Mesenchymal stem cell (in vitro differentiated cells and primary cell): ENCODE results near the gene SLC12A4.
A peak's percentile ranks its signal among the peaks of the same experiment; 100 is the strongest.

Experiments used
- DNase-seq: peaks from one replicate; pipeline ENCODE4 v3.0.0-alpha.2; 2013
- H2AFZ ChIP-seq: one replicate; pipeline ENCODE4 v1.6.1; 2013; ENCODE audit warnings: low read depth, mild to moderate bottlenecking, control low read depth, inconsistent platforms, low read length, moderate library complexity
- H2AK5ac ChIP-seq: 2 replicates; pipeline ENCODE4 v1.6.1; 2013; ENCODE audit warnings: low read length, moderate library complexity, mild to moderate bottlenecking, inconsistent platforms; ENCODE audit not compliant: severe bottlenecking
- H2BK120ac ChIP-seq: one replicate; pipeline ENCODE4 v1.6.1; 2013; ENCODE audit warnings: low read depth, mild to moderate bottlenecking, inconsistent platforms, low read length, moderate library complexity
- H2BK12ac ChIP-seq, 2 experiments: one replicate each; pipeline ENCODE4 v1.6.1; 2013; ENCODE audit warnings: inconsistent platforms in 2 of 2, low read length in 2 of 2, mild to moderate bottlenecking in 2 of 2, moderate library complexity in 2 of 2, control low read depth in 1 of 2
- H2BK15ac ChIP-seq: one replicate; pipeline ENCODE4 v1.6.1; 2013; ENCODE audit warnings: mild to moderate bottlenecking, low read depth, inconsistent platforms; ENCODE audit not compliant: poor library complexity, severe bottlenecking
- H2BK5ac ChIP-seq: 2 replicates; pipeline ENCODE4 v1.6.1; 2013; ENCODE audit warnings: low read depth, mild to moderate bottlenecking, low read length, control low read depth, inconsistent platforms; ENCODE audit not compliant: poor library complexity, severe bottlenecking
- H3K14ac ChIP-seq, 2 experiments: one replicate each; pipeline ENCODE4 v1.6.1; 2013; ENCODE audit warnings: inconsistent platforms in 2 of 2, low read length in 2 of 2, control low read depth in 1 of 2, mild to moderate bottlenecking in 1 of 2, moderate library complexity in 1 of 2
- H3K18ac ChIP-seq, 2 experiments: one replicate each; pipeline ENCODE4 v1.6.1; 2013; ENCODE audit warnings: inconsistent platforms in 2 of 2, low read length in 2 of 2, control low read depth in 1 of 2, low read depth in 1 of 2, mild to moderate bottlenecking in 1 of 2
- H3K23ac ChIP-seq, 2 experiments: one replicate each; pipeline ENCODE4 v1.6.1; 2013; ENCODE audit warnings: inconsistent platforms in 2 of 2, low read length in 2 of 2, mild to moderate bottlenecking in 2 of 2, moderate library complexity in 2 of 2, control low read depth in 1 of 2
- H3K27ac ChIP-seq: 2 replicates; pipeline ENCODE4 v1.5.1; 2013; ENCODE audit warnings: mild to moderate bottlenecking, moderate library complexity, low read length, control low read depth, inconsistent platforms; ENCODE audit not compliant: poor library complexity, severe bottlenecking
- H3K27me3 ChIP-seq, 2 experiments: 2 replicates each; pipeline versions ENCODE4 v1.6.1 to v1.7.0; 2013; ENCODE audit warnings: low read length in 2 of 2, mild to moderate bottlenecking in 2 of 2, moderate library complexity in 2 of 2, control low read depth in 1 of 2, inconsistent platforms in 1 of 2; ENCODE audit not compliant: control insufficient read depth in 1 of 2, insufficient read depth in 1 of 2
- H3K36me3 ChIP-seq, 2 experiments: 2 replicates each; pipeline versions ENCODE4 v1.6.1 to v1.7.0; 2013; ENCODE audit warnings: low read length in 2 of 2, control low read depth in 1 of 2, inconsistent platforms in 1 of 2, low read depth in 1 of 2, mild to moderate bottlenecking in 1 of 2; ENCODE audit not compliant: insufficient read depth in 2 of 2, control insufficient read depth in 1 of 2
- H3K4ac ChIP-seq, 2 experiments: one replicate each; pipeline ENCODE4 v1.6.1; 2013; ENCODE audit warnings: inconsistent platforms in 2 of 2, low read length in 2 of 2, mild to moderate bottlenecking in 2 of 2, moderate library complexity in 2 of 2, control low read depth in 1 of 2, low read depth in 1 of 2
- H3K4me1 ChIP-seq: 2 replicates; pipeline ENCODE4 v1.6.1; 2013; ENCODE audit warnings: low read depth, low read length, control low read depth; ENCODE audit not compliant: control insufficient read depth, insufficient read depth
- H3K4me2 ChIP-seq: 2 replicates; pipeline ENCODE4 v1.6.1; 2013; ENCODE audit warnings: low read length, mild to moderate bottlenecking, inconsistent platforms; ENCODE audit not compliant: poor library complexity, severe bottlenecking
- H3K4me3 ChIP-seq, 2 experiments: 2 replicates each; pipeline versions ENCODE4 v1.5.1 to v1.7.0; 2013; ENCODE audit warnings: low read length in 2 of 2, mild to moderate bottlenecking in 2 of 2, control low read depth in 1 of 2, low read depth in 1 of 2; ENCODE audit not compliant: insufficient read depth in 1 of 2
- H3K79me1 ChIP-seq: replicated peaks from 2 replicates; pipeline ENCODE4 v1.6.1; 2013; ENCODE audit warnings: mild to moderate bottlenecking, control low read depth, low read length, inconsistent platforms; ENCODE audit not compliant: poor library complexity, severe bottlenecking
- H3K9ac ChIP-seq: 2 replicates; pipeline ENCODE4 v1.7.0; 2013; ENCODE audit warnings: mild to moderate bottlenecking, low read length, moderate library complexity
- H3K9me3 ChIP-seq: 2 replicates; pipeline ENCODE4 v1.7.0; 2013; ENCODE audit warnings: mild to moderate bottlenecking, low read length; ENCODE audit not compliant: control insufficient read depth
- H4K8ac ChIP-seq: one replicate; pipeline ENCODE4 v1.6.1; 2013; ENCODE audit warnings: inconsistent platforms, mild to moderate bottlenecking, low read length, moderate library complexity
- H4K91ac ChIP-seq: one replicate; pipeline ENCODE4 v1.6.1; 2013; ENCODE audit warnings: mild to moderate bottlenecking, low read length, inconsistent platforms
- WGBS: methylation state at CpG from one replicate; pipeline ENCODE4 v1.1.7; 2013; ENCODE audit warnings: mixed read lengths; 5-methylcytosine and 5-hydroxymethylcytosine counted together

The SLC12A4 gene

DNA sequence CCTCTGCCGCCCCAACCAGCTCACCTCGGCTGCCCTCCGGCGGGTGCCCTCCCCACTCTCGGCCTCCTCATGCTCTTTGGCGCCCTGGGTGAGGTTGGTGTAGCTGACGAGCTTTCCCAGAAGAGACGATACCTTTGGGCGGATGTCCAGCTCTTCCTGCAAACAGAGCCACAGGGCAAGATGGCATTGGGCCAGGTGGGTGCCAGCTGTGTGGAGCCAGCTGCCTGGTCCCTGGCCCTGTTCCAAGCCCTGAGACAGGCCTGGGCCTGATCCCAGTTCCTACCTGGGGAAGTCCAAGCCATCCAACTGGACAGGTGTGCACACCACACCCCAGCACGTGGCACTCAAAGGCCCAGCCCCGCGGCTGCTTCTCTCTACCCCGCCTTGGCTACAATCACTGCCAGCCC, 6.9 kb downstream of the SLC12A4 start:
- no peak overlapping the region for H4K8ac ChIP-seq
- no peak overlapping the region for H2BK120ac ChIP-seq
- H3K27ac ChIP-seq, result no peak overlapping the region
- H3K18ac ChIP-seq, result no peak overlapping the region
- H3K79me1 ChIP-seq, result peaks cover 62% of the 10 kb centered on the region
- no peak overlapping the region for H2AK5ac ChIP-seq
- H2AFZ ChIP-seq, result no peak overlapping the region
- DNase-seq, result no peak
- no peak overlapping the region for H2BK5ac ChIP-seq
- no peak overlapping the region for H2BK15ac ChIP-seq
- no peaks in the 10 kb centered on the region for H3K9me3 ChIP-seq
- no peak overlapping the region for H2BK12ac ChIP-seq
- H3K4me3 ChIP-seq, result no peak overlapping the region
- no peaks in the 10 kb centered on the region for H3K27me3 ChIP-seq
- H3K14ac ChIP-seq, result no peak overlapping the region
- no peak overlapping the region for H3K9ac ChIP-seq
- no peak overlapping the region for H3K4me2 ChIP-seq
- WGBS, result 97% methylated on average over 13 of the region's 13 CpGs
- peaks cover 79 to 82% of the 10 kb centered on the region in 2 experiments for H3K36me3 ChIP-seq
- no peak overlapping the region for H3K23ac ChIP-seq
- H3K4me1 ChIP-seq, result peaks cover 44% of the 10 kb centered on the region
- H4K91ac ChIP-seq, result no peak overlapping the region
- H3K4ac ChIP-seq, result no peak overlapping the region

DNA sequence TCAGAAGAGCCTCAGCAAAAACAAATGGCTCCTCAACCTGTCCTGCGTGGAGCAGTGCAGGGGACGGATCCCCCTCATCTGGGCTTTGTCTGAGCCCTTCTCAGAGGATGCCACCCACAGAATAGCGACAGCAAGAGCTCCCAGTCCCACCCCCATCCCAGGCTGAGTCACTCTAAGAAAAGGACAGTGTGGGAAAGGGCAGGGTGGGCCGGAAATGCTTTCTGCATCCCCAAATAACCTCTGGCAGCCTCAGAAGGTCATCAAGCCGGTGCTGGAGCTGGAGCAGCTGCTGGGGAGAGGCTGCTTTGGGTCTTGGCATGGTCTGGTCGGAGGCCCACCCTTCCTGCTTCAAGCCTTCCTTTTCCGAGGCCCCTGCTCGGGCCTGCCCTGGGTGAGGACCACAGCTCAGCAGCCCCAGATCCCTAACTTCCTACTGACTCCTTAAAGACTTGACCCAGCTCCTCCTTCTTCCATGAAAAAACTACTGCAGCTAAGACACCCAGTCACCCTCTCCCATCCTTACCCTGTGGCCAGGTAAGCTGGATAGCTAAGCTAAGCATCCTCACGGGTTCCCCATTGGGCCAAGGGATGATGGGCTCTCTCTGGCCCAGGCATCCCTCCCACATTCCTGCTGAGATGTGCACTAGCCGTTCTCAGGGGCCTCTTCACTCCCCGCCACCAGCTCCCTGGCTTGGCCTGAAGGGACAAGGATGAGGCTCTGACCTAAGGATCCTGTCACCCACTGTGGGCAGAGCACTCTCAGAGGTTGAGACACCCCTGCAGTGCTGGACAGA, 8.7 kb downstream of the SLC12A4 start:
- no peak overlapping the region for H2AFZ ChIP-seq
- peak overlapping the region; percentile 40 for H3K9ac ChIP-seq
- no peak overlapping the region for H2BK5ac ChIP-seq
- 54% methylated on average over 10 of the region's 11 CpGs for WGBS
- H3K79me1 ChIP-seq, result peaks cover 64% of the 10 kb centered on the region
- no peak overlapping the region for H2AK5ac ChIP-seq
- H3K36me3 ChIP-seq, result peaks cover 80 to 85% of the 10 kb centered on the region in 2 experiments
- H3K27me3 ChIP-seq, result no peaks in the 10 kb centered on the region
- peak; percentile 75 for DNase-seq
- no peak overlapping the region for H3K4ac ChIP-seq
- no peaks in the 10 kb centered on the region for H3K9me3 ChIP-seq
- peak overlapping the region; percentile 76 for H4K91ac ChIP-seq
- H2BK15ac ChIP-seq, result peak overlapping the region; percentile 23
- H2BK120ac ChIP-seq, result no peak overlapping the region
- peak overlapping the region in 1 of 2 experiments; percentile 5 for H3K14ac ChIP-seq
- H3K4me1 ChIP-seq, result peaks cover 31% of the 10 kb centered on the region
- no peak overlapping the region for H3K4me2 ChIP-seq
- H3K27ac ChIP-seq, result no peak overlapping the region
- peak overlapping the region in 1 of 2 experiments; percentile 0 for H2BK12ac ChIP-seq
- H3K18ac ChIP-seq, result peak overlapping the region; percentile 43 to 52
- peak overlapping the region; percentile 66 for H4K8ac ChIP-seq
- peak overlapping the region in 1 of 2 experiments; percentile 15 for H3K4me3 ChIP-seq
- peak overlapping the region in 1 of 2 experiments; percentile 13 for H3K23ac ChIP-seq

DNA sequence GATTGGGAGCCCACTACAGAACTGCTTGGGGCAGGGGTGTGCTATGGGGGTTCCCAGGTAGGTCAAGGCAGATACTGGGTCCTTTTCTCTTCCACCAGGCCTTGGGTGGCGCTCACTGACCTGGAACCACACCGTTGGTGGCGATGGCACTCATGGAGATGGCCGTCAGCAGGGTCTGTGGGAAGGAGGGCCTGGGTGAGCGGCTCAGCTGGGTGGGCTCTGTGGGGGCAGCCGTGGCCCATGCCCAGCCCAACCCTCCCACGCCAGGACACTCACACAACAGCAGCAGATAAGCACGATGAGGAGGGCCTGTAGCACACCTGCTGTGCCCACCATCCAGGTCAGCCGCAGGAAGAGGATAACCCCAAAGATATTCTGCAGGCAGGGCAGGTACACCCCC, 10.8 kb downstream of the SLC12A4 start:
- H4K91ac ChIP-seq, result no peak overlapping the region
- no peak overlapping the region for H4K8ac ChIP-seq
- H3K14ac ChIP-seq, result no peak overlapping the region
- no peak overlapping the region for H2AFZ ChIP-seq
- H3K18ac ChIP-seq, result no peak overlapping the region
- no peak for DNase-seq
- no peak overlapping the region for H3K9ac ChIP-seq
- H3K4me1 ChIP-seq, result peaks cover 19% of the 10 kb centered on the region
- H3K79me1 ChIP-seq, result peaks cover 59% of the 10 kb centered on the region
- no peak overlapping the region for H2BK5ac ChIP-seq
- 97% methylated on average over 9 of the region's 9 CpGs for WGBS
- H3K27ac ChIP-seq, result no peak overlapping the region
- H3K4ac ChIP-seq, result no peak overlapping the region
- no peak overlapping the region for H3K4me3 ChIP-seq
- no peak overlapping the region for H2BK120ac ChIP-seq
- H2AK5ac ChIP-seq, result no peak overlapping the region
- H3K23ac ChIP-seq, result no peak overlapping the region
- peaks cover 78 to 84% of the 10 kb centered on the region in 2 experiments for H3K36me3 ChIP-seq
- no peak overlapping the region for H2BK15ac ChIP-seq
- H3K4me2 ChIP-seq, result no peak overlapping the region
- H3K27me3 ChIP-seq, result no peaks in the 10 kb centered on the region
- no peak overlapping the region for H2BK12ac ChIP-seq
- no peaks in the 10 kb centered on the region for H3K9me3 ChIP-seq

DNA sequence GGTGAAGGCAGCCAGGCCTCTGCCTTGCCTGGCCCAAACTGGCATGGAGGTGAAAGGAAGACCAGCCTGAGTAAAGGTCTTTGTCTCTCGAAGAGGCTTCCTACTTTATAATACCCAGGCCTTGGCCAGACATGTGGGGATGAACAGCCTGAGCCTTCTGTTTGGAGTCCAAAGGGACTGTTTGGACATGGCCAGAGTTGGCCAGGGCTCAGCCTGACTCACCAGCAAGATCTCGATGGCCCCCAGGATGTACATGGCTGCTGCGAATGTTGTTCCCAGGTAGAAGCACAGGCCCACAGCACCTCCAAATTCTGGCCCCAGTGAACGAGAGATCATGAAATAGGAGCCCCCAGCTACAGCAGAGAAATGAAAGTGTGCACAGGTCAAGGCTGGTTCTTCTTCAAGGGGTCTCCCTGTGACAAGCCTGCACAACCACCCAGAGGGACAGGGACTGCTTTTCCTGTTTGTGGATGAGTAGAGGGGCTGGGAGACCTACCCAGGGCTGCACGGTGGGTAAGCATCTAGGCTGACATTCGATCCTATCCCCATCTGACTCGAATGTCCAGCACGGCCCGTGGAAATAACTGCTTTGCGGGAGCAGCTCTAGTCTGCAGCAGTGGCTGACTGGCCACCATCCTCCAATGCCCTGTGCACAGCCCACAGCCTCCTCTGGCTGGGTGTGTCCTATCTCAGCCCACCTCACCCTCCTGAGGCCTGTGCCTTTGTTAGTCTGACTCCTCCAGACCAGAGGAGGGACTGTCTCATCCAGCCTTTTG, 13.8 kb downstream of the SLC12A4 start:
- H3K4ac ChIP-seq, result peak overlapping the region in 1 of 2 experiments; percentile 35
- H3K4me1 ChIP-seq, result peaks cover 3% of the 10 kb centered on the region
- no peak overlapping the region for H2BK120ac ChIP-seq
- H4K91ac ChIP-seq, result no peak overlapping the region
- WGBS, result 97% methylated on average over 10 of the region's 10 CpGs
- no peak overlapping the region for H2AK5ac ChIP-seq
- no peak overlapping the region for H3K27ac ChIP-seq
- no peak overlapping the region for H2AFZ ChIP-seq
- no peak overlapping the region for H3K18ac ChIP-seq
- H3K27me3 ChIP-seq, result no peaks in the 10 kb centered on the region
- no peak overlapping the region for H3K14ac ChIP-seq
- H2BK12ac ChIP-seq, result no peak overlapping the region
- no peak overlapping the region for H2BK5ac ChIP-seq
- no peak overlapping the region for H3K4me3 ChIP-seq
- H3K4me2 ChIP-seq, result no peak overlapping the region
- peak overlapping the region; percentile 13 for H3K9ac ChIP-seq
- peaks cover 79 to 84% of the 10 kb centered on the region in 2 experiments for H3K36me3 ChIP-seq
- no peak overlapping the region for H3K23ac ChIP-seq
- H4K8ac ChIP-seq, result no peak overlapping the region
- peaks cover 52% of the 10 kb centered on the region for H3K79me1 ChIP-seq
- H2BK15ac ChIP-seq, result no peak overlapping the region
- no peaks in the 10 kb centered on the region for H3K9me3 ChIP-seq
- DNase-seq, result no peak
